8988T (cell line): Measurements from ENCODE around the gene PLPPR1.
"Not testable (repeated sequence)": the region's sequence is repeated elsewhere in the genome, so short reads cannot be mapped to it uniquely, and the experiment has no call there.

ENCODE experiments used
- DNase-seq: peaks from one replicate; pipeline ENCODE4 v3.0.0; 2011

The PLPPR1 gene

GRCh38 chr9:101225271-101225670 is 196.7 kb downstream of the PLPPR1 start:
- DNase-seq, result no peak

- no peak for DNase-seq
These were observed 197.6 kb downstream of the PLPPR1 start for GRCh38 chr9:101226161-101226560.

GRCh38 chr9:101226803-101227202 is 198.3 kb downstream of the PLPPR1 start:
- DNase-seq, result no peak

DNA sequence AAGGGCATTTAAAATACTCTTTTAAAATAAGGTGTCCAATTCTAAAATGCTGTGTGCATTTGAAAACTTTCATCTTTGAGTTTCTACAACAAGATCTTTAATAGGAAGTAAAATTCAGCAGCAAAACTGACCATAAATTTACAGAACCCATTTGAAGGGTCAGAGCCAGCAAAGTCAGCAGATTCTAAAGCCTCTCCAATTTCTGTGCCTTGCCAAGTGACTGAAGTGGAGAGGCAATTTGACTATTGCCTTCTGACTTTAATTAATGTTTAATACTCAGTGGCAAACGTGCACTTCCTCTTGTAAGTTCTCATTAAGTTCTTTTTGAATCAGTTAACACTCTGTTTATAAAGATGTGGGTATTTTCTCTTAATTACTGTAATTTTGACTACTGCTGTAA is 201.1 kb downstream of the PLPPR1 start:
- no peak for DNase-seq

GRCh38 chr9:101232405-101232977 is 204.0 kb downstream of the PLPPR1 start:
- no peak for DNase-seq

GRCh38 chr9:101235105-101235866 is 206.8 kb downstream of the PLPPR1 start:
- DNase-seq, result no peak

DNA sequence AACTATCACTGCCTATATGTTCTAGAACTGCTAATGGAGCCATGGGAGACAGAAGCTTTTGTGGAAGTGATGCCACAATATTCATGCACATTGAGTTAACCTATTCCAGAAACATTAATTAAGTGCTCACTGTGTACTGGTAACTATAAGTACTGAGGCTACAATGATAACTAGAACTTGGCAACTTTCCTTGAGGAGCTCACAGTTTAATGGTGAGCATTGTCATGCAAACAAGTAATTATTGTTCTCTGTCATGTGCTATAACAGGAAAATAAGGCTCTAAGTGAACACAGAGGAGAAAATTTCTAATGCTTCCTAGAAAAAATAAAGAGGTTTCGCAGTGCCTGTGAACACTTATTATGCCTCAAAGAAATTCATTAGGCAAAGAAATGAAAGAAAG is 214.1 kb downstream of the PLPPR1 start:
- no peak for DNase-seq

- DNase-seq, result no peak
These were observed 218.2 kb downstream of the PLPPR1 start for GRCh38 chr9:101246691-101247090.

- no peak for DNase-seq
These were observed 218.8 kb downstream of the PLPPR1 start for GRCh38 chr9:101247297-101247696.

GRCh38 chr9:101254733-101255433 is 226.4 kb downstream of the PLPPR1 start:
- DNase-seq, result no peak

- no peak for DNase-seq
These were observed 236.2 kb downstream of the PLPPR1 start for GRCh38 chr9:101264727-101265126.

DNA sequence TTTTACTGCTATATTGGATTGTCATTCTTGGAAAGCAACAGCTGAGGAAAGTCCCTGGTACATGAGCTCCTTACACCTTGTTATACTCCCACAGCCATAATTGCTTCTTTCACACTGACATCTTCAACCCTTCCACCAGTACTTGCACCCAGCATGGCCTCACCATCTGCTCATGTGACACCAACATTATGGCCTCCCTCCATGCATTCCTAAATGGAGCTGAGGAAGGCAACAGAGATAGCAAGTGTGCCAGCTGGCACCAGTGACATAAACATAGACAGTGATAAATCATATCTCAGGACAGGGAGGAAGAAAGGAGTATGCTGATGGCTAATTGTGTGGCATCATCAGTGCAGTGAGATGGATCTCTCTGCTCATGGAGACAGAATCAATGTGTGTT is 236.7 kb downstream of the PLPPR1 start:
- DNase-seq, result no peak

GRCh38 chr9:101268426-101268825 is 239.9 kb downstream of the PLPPR1 start:
- DNase-seq, result no peak

GRCh38 chr9:101269591-101270283 is 241.2 kb downstream of the PLPPR1 start:
- DNase-seq, result no peak

GRCh38 chr9:101270302-101270701 is 241.8 kb downstream of the PLPPR1 start:
- no peak for DNase-seq

- no peak for DNase-seq
These were observed 242.6 kb downstream of the PLPPR1 start for GRCh38 chr9:101271102-101271501.

- no peak for DNase-seq
These were observed 246.6 kb downstream of the PLPPR1 start for GRCh38 chr9:101274971-101275768.

- no peak for DNase-seq
These were observed 247.3 kb downstream of the PLPPR1 start for GRCh38 chr9:101275769-101276250.

GRCh38 chr9:101291043-101291442 is 262.5 kb downstream of the PLPPR1 start:
- not testable (repeated sequence) for DNase-seq

- DNase-seq, result no peak
These were observed 271.4 kb downstream of the PLPPR1 start for GRCh38 chr9:101299901-101300300.

GRCh38 chr9:101307051-101307450 is 278.5 kb downstream of the PLPPR1 start:
- no peak for DNase-seq

DNA sequence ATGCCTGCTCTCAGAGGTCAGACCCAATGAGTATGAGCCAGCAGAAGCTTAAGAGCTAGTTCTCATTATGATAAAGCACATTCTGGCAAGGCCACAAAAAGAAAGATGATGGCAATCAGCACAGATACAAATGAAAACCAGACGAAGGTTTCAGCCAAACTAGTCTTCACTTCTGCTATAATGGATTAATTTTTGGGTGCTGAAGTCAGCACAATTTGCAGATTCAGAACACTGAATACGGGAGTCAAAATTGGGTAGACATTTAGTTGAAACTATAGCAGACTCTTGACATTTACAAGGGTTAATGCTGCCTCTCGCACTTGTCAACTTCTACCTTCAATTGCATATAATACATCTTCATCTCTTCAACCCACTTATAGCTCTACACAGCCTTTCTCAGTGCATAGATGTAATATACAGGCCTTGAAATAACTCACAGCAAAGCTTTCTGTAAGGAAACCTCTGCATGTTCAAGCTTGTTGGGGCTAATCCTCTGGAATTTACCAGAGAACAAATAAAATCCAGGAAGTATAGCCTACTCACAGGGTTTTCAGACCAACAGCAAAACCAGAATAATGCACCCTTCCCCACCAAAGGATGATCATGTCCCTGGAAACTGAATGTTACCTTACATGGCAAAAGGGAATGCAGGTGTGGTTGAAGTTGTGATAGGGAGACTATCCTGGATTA is 279.1 kb downstream of the PLPPR1 start:
- no peak for DNase-seq
